Thyroid gland (tissue), 4 donors: ENCODE data around the gene ME3. TPM values are rescaled to one million over a fixed set of nuclear protein-coding genes. Genes with fewer than 3 reads are reported as not detected.

Experiments used
- DNase-seq, 2 donors: peaks; one replicate each; pipeline ENCODE4 v3.0.0-alpha.2; 2019
- H3K27ac ChIP-seq, 3 donors: fragments of 200-600 bp; sonication (generic); 1 replicate in 2 of 3; 2 replicates in 1 of 3; pipeline ENCODE4 v1.5.1; 2016 to 2019; ENCODE audit warnings: mild to moderate bottlenecking in 1 of 3, moderate library complexity in 1 of 3
- H3K27me3 ChIP-seq: fragments of 200-600 bp; sonication (generic); one replicate; pipeline ENCODE4 v1.5.1; 2019
- H3K36me3 ChIP-seq, 2 donors: fragments of 200-600 bp; sonication (generic); one replicate each; pipeline ENCODE4 v1.5.1; 2016 to 2019
- H3K4me1 ChIP-seq, 2 donors: fragments of 200-600 bp; sonication (generic); one replicate each; pipeline ENCODE4 v1.5.1; 2017 to 2019
- H3K4me3 ChIP-seq, 3 donors: fragments of 200-600 bp; sonication (generic); replicated peaks in 1 of 3; 1 replicate in 2 of 3; 2 replicates in 1 of 3; pipeline ENCODE4 v1.5.1; 2016; ENCODE audit warnings: mild to moderate bottlenecking in 1 of 3
- H3K9me3 ChIP-seq: fragments of 200-600 bp; sonication (generic); one replicate; pipeline ENCODE4 v1.5.1; 2017
- POLR2A ChIP-seq, 2 donors: fragments of 450-650 bp; IDR thresholded peaks; one replicate each; pipeline ENCODE4 v1.6.1; 2017; ENCODE audit warnings: antibody characterized with exemption in 2 of 2, mild to moderate bottlenecking in 2 of 2, moderate library complexity in 1 of 2
- WGBS, 2 donors: methylation state at CpG; one replicate each; pipeline ENCODE4 v1.1.5; 2017; 5-methylcytosine and 5-hydroxymethylcytosine counted together
- intact Hi-C: fragments of 100-400 bp; cut with DNase I; formaldehyde crosslinking; loops from one replicate; pipeline ENCODE4 v1.15.1; 2023
- total RNA-seq, 4 donors: library from RNA; depleted of rRNA; stranded (reverse); fragments of >200 nt; gene quantifications; one replicate each; pipeline ENCODE4 v1.2.3, GENCODE V29; 2016
- TF ChIP-seq, protein P1 (sequence below), 6 experiments: fragments of 200-600 bp in 3 of 6; fragments of 450-650 bp in 3 of 6; sonication (generic) in 3 of 6; IDR thresholded peaks; one replicate each; pipeline ENCODE4 v1.5.1; 2016 to 2019; ENCODE audit warnings: antibody characterized with exemption in 6 of 6, mild to moderate bottlenecking in 2 of 6, inconsistent platforms in 1 of 6, moderate library complexity in 1 of 6

Gene ME3
- total RNA-seq, 4 donors from 2014 or later: 29.1 to 53.5 (median 37.1) TPM

- TF ChIP-seq, protein P1, sequence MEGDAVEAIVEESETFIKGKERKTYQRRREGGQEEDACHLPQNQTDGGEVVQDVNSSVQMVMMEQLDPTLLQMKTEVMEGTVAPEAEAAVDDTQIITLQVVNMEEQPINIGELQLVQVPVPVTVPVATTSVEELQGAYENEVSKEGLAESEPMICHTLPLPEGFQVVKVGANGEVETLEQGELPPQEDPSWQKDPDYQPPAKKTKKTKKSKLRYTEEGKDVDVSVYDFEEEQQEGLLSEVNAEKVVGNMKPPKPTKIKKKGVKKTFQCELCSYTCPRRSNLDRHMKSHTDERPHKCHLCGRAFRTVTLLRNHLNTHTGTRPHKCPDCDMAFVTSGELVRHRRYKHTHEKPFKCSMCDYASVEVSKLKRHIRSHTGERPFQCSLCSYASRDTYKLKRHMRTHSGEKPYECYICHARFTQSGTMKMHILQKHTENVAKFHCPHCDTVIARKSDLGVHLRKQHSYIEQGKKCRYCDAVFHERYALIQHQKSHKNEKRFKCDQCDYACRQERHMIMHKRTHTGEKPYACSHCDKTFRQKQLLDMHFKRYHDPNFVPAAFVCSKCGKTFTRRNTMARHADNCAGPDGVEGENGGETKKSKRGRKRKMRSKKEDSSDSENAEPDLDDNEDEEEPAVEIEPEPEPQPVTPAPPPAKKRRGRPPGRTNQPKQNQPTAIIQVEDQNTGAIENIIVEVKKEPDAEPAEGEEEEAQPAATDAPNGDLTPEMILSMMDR (IDR thresholded peaks at IDR 0.05): no peak
- no peak for TF ChIP-seq POLR2A (IDR thresholded peaks at IDR 0.05)
- Histone ChIP-seq H3K4me3 (no peak overlapping the region), H3K27ac (peak overlapping the region in 1 of 3 donors; percentile 35), H3K4me1 (peaks cover 15 to 39% of the 10 kb centered on the region in 2 donors), H3K27me3 (no peaks in the 10 kb centered on the region), H3K36me3 (no peaks in the 10 kb centered on the region), H3K9me3 (no peaks in the 10 kb centered on the region)
- DNase-seq: no peak
- intact Hi-C loops: no loop called here
- WGBS, 2 donors: 94 to 96% methylated on average over 2 of the region's 2 CpGs
These were observed 76.5 kb downstream of the ME3 start for GRCh38 chr11:86595955-86596354.

DNA sequence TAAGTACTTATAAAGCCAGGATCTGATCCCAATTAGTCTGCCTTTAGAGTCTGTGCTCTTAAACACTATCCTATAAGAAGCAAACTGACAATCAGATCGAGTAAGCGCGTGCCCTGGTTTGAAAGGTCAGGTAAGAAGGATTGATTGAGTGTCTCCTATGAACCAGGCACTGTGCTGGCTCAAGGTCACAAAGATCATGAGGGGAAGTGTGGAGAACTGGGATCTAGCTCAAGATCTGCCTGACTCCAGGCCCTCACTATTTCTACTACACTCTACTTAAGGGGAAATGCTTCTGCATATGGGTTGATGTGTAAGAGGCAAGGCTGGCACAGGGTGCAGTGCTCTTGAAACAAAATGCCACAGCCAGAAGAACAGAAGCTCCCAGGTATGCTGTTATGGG lies 77.0 kb downstream of the ME3 start:
- Histone ChIP-seq H3K4me3 (no peak overlapping the region), H3K27me3 (no peaks in the 10 kb centered on the region), H3K9me3 (no peaks in the 10 kb centered on the region), H3K36me3 (no peaks in the 10 kb centered on the region), H3K27ac (peak overlapping the region in 1 of 3 donors; percentile 35), H3K4me1 (peaks cover 15 to 39% of the 10 kb centered on the region in 2 donors)
- DNase-seq: no peak
- 90 to 94% methylated on average over 3 of the region's 3 CpGs for WGBS, 2 donors
- intact Hi-C loops: no loop called here
- TF ChIP-seq POLR2A (IDR thresholded peaks at IDR 0.05): no peak
- TF ChIP-seq, protein P1 (IDR thresholded peaks at IDR 0.05): no peak

- intact Hi-C loops: no loop called here
- Histone ChIP-seq H3K27ac (no peak overlapping the region), H3K9me3 (no peaks in the 10 kb centered on the region), H3K27me3 (no peaks in the 10 kb centered on the region), H3K4me3 (no peak overlapping the region), H3K4me1 (peaks cover 15 to 43% of the 10 kb centered on the region in 2 donors), H3K36me3 (no peaks in the 10 kb centered on the region)
- no peak for TF ChIP-seq POLR2A (IDR thresholded peaks at IDR 0.05)
- TF ChIP-seq, protein P1 (IDR thresholded peaks at IDR 0.05): no peak
- DNase-seq: no peak
These were observed 77.7 kb downstream of the ME3 start for GRCh38 chr11:86594746-86595145.

GRCh38 chr11:86593833-86594232 lies 78.6 kb downstream of the ME3 start:
- H3K36me3 ChIP-seq: no peaks in the 10 kb centered on the region
- H3K27ac ChIP-seq: no peak overlapping the region
- TF ChIP-seq, protein P1 (IDR thresholded peaks at IDR 0.05): no peak
- no peak for TF ChIP-seq POLR2A (IDR thresholded peaks at IDR 0.05)
- peaks cover 23 to 53% of the 10 kb centered on the region in 2 donors for H3K4me1 ChIP-seq
- DNase-seq: no peak
- H3K27me3 ChIP-seq: no peaks in the 10 kb centered on the region
- no peaks in the 10 kb centered on the region for H3K9me3 ChIP-seq
- intact Hi-C loops: no loop called here
- 88 to 90% methylated on average over 4 of the region's 4 CpGs for WGBS, 2 donors
- no peak overlapping the region for H3K4me3 ChIP-seq

- DNase-seq: peak; percentile 62 to 68
- no peaks in the 10 kb centered on the region for H3K27me3 ChIP-seq
- peak overlapping the region in 2 of 3 donors; percentile 59 to 71 for H3K27ac ChIP-seq
- no peaks in the 10 kb centered on the region for H3K36me3 ChIP-seq
- H3K9me3 ChIP-seq: no peaks in the 10 kb centered on the region
- H3K4me3 ChIP-seq: no peak overlapping the region
- intact Hi-C loops: no loop called here
- TF ChIP-seq POLR2A (IDR thresholded peaks at IDR 0.05): no peak
- TF ChIP-seq, protein P1 (IDR thresholded peaks at IDR 0.05): no peak
- peaks cover 30 to 62% of the 10 kb centered on the region in 2 donors for H3K4me1 ChIP-seq
- WGBS, 2 donors: 81% methylated on average over 5 of the region's 5 CpGs
These were observed 79.6 kb downstream of the ME3 start for GRCh38 chr11:86592659-86593451.
